GM10248 (cell line): ENCODE measurements around the gene PLK5.

ENCODE experiments used
- CTCF ChIA-PET: fragments of 300-600 bp; sonication (Branson Sonifier 250); formaldehyde crosslinking; extraction: SDS; loops from one replicate; lab custom pipeline; 2021; ENCODE audit warnings: antibody characterized with exemption; lab: Yijun Ruan, JAX
- POLR2A ChIA-PET: fragments of 350-650 bp; sonication (Branson Sonifier 250); formaldehyde crosslinking; extraction: SDS; loops from one replicate; lab custom pipeline; 2020; ENCODE audit warnings: antibody characterized with exemption; lab: Yijun Ruan, JAX
- DNase-seq: peaks from one replicate; pipeline ENCODE4 v3.0.0; 2012; ENCODE audit errors: extremely low spot score
- TF ChIP-seq, protein P1 (sequence below): IDR thresholded peaks from 2 replicates; pipeline ENCODE4 v1.5.1; 2012; ENCODE audit warnings: mild to moderate bottlenecking, low read depth; ENCODE audit errors: extremely low read depth, missing control alignments, control extremely low read depth

Gene PLK5

DNA sequence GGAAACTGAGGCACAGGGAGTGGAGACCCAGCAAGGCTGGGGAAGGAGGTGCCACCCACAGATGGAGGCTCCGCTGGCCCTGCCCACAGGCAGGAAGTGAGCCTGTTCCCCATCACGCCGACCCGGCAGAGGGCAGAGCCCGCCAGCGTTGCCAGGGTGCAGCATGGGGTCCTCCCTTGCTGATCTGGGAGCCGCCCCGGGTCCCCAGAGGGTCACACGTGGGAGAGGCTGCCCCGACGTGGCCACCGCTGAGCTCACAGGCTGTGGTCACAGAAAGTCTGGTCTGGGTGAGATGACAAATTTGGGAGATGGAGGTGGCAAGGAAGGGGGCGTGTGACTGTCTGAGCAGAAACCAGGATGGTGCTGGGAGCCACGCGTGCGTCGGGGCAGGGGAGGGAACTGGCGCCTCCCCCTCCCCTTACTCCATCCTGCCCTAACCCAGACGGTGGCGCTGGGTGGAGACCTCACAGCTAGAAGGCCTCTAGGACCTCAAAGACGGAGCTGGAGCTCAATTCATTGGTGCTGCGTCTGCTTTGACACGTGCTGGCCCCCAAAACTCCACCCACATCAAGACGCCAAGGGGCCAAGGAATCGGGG is 36.5 kb downstream of the PLK5 start:
- no peak for DNase-seq
- CTCF ChIA-PET, result interaction anchor here (3.2 kb wide), 1 partner anchor 14 kb away, joined by 16 read pairs; no protein-coding TSS in a partner anchor

DNA sequence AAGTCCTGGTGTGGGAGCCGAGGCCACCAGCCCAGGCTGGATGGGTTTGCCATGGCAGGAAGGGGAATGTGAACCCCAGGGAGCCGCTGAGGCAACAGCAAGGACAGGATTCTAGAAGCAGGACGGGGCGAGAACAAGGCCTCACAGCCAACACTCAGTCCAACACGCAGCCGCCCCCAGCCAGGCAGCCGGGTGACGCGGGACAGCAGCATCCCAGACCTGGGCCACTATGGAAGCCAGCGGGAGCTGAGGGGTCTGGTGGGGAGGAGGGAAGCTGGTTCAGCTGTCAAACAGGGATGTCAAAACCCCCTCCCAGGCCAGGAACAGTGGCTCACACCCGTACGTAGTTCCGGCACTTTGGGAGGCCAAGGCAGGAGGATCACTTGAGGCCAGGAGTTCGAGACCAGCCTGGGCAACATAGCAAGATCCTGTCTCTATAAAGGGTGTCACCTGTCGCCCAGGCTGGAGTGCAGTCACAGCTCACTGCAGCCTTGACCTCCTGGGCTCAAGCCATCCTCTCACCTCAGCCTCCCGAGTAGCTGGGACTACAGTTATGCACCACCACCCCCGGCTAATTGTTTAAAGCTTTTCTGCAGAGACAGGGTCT is 37.5 kb downstream of the PLK5 start:
- TF ChIP-seq, protein P1, sequence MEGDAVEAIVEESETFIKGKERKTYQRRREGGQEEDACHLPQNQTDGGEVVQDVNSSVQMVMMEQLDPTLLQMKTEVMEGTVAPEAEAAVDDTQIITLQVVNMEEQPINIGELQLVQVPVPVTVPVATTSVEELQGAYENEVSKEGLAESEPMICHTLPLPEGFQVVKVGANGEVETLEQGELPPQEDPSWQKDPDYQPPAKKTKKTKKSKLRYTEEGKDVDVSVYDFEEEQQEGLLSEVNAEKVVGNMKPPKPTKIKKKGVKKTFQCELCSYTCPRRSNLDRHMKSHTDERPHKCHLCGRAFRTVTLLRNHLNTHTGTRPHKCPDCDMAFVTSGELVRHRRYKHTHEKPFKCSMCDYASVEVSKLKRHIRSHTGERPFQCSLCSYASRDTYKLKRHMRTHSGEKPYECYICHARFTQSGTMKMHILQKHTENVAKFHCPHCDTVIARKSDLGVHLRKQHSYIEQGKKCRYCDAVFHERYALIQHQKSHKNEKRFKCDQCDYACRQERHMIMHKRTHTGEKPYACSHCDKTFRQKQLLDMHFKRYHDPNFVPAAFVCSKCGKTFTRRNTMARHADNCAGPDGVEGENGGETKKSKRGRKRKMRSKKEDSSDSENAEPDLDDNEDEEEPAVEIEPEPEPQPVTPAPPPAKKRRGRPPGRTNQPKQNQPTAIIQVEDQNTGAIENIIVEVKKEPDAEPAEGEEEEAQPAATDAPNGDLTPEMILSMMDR, result no peak
- CTCF ChIA-PET, result interaction anchor here (3.2 kb wide), 1 partner anchor 15 kb away, joined by 16 read pairs; no protein-coding TSS in a partner anchor
- DNase-seq, result no peak
- POLR2A ChIA-PET, result no interaction called here

More for the DNA sequence above, 36.5 kb downstream of the PLK5 start:
- TF ChIP-seq, protein P1, result no peak
- POLR2A ChIA-PET, result no interaction called here

DNA sequence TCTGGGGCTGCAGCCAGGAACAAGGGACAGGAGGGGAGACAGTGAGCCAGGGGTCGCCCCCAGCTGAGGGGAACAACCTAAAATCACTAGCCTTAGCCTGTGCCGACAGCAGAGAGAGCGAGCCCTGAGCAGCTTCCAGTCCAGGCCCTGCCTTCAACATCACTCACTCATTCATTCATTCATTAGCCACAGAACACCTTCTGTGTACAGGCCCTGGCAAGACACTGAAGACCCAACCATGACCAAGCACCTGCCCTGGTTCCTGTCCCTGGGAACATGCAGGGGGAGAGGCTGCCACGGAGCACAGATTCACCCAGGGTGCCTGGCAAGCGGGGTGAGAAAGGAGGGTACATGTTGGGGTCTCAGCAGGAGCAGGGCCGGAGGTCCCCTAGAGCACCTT is 39.4 kb downstream of the PLK5 start:
- ChIA-PET CTCF (interaction anchor here (1.5 kb wide), 1 partner anchor 18 kb away, joined by 3 read pairs; no protein-coding TSS in a partner anchor), POLR2A (no interaction called here)
- TF ChIP-seq, protein P1, result no peak
- DNase-seq, result no peak

DNA sequence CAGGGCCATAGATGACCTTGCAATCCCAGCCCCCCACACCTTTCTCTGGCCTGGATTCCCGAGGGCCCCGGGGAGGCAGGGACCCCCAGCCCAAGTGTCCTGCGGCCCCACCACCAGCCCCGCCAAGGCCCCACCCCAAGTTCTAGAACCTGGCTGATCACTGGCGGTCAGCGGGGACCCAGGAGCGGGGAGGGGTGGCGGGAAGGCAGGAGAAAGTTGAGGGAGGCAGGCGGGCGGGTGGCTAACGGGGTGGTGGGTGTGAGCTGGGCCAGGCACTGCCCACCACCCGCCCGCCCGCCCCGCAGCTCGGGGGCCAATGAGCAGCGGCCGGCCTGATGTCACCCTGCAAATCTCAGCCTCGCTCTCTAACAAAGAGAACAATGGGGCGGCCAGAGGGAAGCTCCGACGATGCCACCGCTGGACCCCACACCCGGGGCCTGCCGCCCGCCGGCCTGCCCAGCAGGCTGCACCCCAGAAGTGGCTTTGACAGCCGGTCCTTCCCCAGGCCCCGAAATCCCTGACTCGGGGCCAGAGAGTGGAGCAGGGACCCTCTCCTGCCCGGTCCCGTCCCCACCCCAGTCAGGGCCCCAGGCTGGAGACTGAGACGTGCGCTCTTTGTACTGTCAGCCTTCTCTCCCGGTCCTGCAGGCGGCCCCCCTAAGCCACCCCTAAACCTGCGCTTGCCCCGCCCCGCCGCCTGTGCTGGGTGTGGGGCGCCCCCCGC is 42.7 kb downstream of the PLK5 start:
- no peak for DNase-seq
- CTCF ChIA-PET, result interaction anchor here (1.4 kb wide), 1 partner anchor 20 kb away, joined by 3 read pairs; no protein-coding TSS in a partner anchor
- POLR2A ChIA-PET, result no interaction called here
- TF ChIP-seq, protein P1, result no peak

DNA sequence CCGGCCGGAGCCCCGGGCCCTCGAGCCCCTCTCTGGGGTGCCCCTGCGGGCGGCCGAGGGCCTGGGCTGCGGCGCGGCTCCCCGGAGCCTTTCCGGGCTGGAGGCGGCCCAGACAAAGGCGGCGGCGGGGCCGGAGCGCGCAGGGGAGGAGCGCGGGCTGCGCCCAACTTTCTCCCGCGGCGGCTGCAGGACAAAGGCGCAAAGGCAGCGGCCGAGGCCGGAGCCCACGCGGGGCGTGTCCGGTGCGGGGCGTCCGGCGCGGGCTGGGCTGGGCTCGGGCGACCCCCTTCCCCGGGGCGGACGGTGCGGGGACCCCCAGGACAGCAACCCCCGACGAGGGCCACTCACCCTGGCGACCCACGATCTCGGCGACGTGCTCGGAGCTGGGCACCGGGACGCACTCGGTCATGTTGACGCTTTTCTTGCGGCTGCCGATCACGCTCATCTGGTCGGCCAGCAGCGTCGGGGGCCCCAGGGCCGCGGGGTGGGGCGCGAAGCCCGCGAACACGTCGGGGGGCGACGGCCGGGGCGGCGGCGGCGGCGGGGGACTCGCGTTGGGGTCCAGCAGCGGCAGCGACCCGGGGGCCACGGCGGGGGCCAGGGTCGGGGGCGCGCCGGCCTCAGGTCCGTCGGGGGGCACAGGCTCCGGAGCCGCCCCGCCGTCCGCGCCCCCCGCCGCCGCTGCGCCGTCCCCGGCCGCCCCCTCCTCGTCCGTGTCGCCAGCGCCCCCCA is 43.4 kb downstream of the PLK5 start:
- TF ChIP-seq, protein P1, result no peak
- DNase-seq, result no peak
- ChIA-PET POLR2A (no interaction called here), CTCF (interaction anchor here (1.4 kb wide), 1 partner anchor 21 kb away, joined by 3 read pairs; no protein-coding TSS in a partner anchor)

DNA sequence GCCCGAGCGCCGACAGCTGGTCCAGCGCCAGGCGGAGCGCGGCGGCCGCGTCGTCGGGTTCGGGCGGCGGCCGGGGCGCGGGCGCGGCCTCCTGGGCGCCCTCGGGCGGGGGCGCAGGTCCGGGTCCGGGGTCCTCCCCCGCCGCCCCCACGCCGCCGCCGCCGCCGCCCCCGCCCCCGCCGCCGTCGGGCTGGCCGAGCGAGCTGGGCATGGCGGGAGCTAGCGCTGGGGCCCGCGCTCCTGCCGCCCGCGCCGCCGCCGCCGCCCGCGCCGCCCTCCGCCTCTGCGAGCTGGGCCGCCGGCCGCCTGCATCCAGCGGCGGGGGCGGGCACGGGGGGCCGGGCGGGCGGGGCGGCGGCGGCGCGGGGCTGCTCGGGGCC is 44.0 kb downstream of the PLK5 start:
- POLR2A ChIA-PET, result no interaction called here
- CTCF ChIA-PET, result interaction anchor here (1.4 kb wide), 1 partner anchor 22 kb away, joined by 3 read pairs; no protein-coding TSS in a partner anchor
- DNase-seq, result no peak
- TF ChIP-seq, protein P1, result no peak
